Nucleus accumbens (tissue), 56 donors: ENCODE measurements around the gene CAT.

Source experiments
- DNase-seq, 56 donors: peaks; one replicate each; lab custom pipeline; 2025; lab: John Stamatoyannopoulos, UW

CAT gene

DNA sequence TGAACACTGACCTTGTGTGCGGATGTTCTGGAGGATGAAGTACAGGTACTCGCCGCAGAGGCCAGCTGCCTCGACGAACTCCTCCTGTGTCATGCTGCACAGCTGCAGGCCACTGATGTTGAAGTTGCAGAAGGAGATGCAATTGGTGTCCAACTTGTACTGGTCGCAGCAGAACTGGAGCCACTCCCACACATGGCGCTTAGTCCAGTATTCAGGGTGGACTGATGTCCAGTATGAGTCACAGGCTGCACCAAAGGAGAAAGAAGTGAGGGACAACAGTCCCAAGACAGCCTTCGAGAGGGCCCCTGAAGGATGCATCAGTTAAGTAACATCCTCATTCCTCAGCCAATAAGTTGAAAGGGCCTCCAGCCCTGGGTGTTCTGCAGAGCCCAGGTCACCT is 54.7 kb downstream of the CAT start:
- DNase-seq: no peak

DNA sequence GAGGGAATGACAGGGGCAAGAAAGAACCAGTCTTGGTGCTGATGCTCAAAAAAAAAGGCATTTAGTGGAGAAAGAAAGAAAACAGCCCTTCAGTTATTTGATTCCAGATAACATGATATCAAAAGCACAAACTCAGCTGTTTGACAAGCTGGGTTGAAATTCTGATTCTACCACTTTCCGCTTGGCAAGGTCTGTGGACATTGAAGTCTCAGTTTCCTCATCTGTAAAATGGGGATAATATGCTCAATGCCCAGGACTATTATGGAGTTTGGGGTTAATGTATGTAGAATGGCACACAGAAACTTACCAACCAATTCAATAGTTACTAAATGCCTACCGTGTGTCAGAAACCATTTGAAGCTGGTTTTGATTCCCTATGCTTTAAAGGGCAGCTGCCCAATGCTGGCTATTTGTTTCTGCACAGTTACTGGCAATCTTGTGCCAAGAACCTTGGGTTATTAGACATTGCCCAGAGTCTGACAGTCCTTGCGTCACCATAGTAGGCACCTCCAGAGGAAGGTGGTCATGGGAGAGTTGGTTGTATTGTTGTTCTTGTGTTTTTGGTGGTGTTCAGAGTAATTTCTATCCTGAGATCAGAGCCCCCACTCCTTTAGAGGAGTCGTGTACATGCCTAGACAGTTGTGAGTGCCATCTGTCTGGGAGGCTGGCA is 55.3 kb downstream of the CAT start:
- DNase-seq: no peak

DNA sequence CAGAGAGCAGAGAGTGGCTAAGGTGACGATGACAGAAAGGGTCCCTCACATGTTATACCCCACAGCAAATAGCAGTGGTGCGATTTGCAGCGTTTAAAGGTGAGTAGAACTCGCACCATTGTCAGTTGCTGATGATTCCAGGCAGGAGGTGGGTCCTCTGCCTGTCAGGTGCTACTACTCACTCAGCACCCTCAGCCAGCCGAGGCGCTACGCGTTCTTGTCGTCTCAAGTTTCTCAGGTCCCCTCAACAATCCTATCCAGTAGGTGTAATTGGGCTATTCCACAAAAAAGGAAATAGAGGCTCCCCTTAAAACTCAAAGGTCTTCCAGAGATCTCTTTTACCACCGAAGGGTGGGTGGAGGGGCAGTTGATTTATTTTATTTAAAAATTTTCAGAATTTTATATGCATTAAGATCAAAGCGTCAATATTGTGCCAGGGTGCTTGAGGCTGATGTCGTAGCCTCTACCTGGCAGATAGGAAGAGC is 56.5 kb downstream of the CAT start:
- no peak for DNase-seq

DNA sequence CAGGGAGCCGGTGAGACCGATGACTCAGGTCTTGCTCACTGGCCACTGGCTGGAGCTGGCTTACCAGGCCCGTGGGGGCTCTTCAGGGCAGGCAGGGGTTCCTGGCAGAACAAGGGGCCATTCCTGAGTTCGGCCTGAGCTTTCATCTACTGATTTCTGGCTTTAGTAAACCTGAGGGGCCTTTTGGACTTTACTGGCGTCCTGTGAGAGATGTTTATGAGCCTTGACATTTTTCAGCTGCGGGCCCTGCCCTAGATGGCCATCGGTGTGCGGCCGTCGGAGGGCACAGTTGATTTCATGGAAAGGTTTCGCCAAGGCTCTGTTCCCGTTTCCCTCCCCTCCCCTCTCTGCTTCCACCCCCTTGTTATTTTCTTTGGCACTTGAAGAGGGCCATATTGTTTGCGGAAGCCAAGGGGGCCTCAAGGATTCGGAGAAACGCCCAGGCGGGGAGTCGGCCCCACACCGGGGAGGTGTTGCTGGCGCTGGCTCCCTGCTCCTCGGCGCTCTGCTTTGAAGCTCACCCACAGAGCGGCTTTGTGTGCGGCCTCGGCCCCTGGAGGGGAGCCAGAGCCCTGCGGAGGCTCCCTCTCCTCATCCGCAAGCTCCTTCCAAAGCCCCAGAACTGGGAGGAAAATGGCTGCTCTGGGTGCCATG is 57.1 kb downstream of the CAT start:
- DNase-seq: no peak

DNA sequence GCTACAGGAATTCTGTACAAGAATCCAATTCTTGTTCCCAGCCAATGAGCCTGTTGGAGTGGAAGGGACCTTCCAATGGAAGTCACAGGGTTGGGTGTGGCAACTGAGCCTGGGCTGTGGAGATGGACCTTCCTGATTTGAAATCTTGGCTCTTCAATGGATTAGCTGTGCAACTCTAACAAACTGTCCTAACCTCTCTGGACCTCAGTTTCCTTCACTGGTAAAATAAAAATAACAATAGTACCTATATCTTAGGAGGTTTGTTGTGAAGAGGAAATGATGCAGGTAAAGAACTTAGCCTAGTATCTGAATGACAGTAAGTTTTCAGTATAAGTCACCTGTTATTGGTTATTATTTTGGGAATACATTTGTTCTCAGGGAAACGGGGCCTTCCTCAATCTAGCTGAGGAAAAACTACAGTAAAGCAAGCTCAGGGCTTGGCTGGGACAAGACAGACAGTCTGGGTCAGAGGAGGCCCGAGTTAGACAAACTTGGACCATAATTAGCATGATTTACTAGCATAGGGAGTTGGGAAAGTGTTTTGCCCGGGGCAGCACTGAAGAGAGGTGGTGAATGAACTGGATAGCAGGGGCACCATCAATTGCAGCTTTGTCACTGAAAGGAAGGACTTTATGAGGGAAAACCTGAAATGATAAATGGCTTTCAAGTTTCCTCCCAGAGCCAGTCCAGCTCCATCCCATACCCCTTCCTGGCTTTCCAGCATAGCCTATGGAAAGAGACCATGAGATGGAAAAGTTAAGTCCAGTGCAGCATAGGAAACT is 61.2 kb downstream of the CAT start:
- DNase-seq: no peak

DNA sequence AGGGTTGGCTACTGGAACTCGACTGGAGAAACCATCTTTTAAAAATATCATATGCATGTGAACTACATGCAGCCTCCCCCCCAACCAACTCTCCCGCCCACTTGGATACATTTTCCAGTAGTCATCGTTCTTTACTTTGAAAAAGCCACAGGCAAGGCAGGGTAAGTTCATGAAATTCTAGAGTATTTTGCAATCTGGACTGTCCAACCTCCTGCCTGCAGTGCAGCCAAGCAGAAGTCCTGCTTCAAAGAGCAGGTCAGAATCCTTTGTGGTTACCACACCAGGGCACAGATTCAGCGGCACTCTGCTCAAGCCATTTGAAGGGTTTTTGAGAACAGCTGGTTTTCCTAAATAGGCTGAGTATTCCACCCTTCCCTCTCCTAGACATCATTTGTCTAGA is 62.8 kb downstream of the CAT start:
- DNase-seq: no peak

DNA sequence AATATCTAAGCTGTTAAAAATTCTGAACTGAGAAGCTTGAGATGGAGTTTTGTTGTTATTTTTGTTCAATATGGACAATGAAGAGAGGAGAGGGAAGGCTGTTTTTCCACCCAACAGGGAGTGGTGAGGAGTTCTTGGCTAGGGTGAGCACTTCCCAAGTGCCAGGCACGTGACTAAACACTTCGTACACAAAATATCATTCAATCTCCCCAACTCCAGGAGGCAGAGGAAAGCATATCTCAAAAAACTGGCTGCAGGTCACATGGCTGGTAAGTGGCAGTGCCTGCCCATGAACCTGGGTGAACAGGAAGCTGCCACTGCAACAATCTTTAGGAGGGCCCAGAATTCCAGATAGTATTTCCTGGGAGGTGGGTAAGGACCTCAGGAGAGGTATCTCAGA is 63.2 kb downstream of the CAT start:
- no peak for DNase-seq

DNA sequence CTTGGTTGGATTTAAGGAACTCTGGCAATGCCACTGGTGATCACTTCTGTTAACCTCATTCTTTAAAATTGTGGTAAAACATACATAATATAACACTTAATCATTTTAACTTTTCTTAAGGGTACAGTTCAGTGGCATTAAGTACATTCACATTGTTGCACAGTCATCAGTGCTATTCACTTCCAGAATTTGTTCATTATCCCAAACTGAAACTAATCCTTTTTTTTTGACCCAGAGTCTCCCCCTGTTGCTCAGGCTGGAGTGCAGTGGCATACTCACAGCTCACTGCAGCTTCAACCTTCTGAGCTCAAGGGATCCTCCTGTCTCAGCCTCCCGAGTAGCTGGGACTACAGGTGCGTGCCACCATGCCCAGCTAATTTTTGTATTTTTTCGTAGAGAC is 64.2 kb downstream of the CAT start:
- no peak for DNase-seq

DNA sequence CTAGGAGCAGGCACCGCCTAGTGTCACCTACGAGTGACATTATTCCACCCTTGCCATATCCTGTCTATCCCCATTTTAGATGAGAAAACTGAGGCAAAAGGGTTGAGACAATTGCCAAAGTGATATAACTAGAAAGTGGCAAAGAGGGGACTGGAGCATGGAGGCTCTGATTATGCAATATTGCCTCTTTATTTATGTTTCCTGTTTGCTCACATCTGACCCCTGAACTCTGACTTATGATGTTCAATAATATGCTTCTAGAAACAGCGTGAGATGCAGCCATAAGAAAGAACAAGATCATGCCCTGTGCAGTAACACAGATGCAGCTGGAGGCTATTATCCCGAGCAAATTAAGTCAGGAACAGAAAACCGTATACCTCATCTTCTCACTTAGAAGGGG is 67.1 kb downstream of the CAT start:
- no peak for DNase-seq

DNA sequence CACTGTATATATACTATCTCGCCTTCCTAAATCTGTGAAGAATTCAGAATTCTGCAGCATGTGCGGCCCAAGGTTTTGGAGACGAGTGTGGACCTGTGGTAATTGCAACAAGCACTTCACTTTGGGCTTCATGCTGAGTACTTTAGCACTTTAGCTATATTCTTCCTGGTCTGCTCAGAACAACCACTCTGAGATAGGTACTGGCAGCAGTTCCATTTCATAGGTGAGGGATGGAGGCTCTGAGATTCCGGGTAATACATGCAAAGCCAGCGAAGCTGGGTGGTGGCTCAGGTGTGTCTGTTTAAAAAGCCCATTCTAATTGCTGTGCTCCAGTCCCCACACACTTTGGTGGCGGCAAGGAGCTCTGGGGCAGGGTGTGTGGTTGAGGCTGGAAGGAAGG is 68.4 kb downstream of the CAT start:
- no peak for DNase-seq

DNA sequence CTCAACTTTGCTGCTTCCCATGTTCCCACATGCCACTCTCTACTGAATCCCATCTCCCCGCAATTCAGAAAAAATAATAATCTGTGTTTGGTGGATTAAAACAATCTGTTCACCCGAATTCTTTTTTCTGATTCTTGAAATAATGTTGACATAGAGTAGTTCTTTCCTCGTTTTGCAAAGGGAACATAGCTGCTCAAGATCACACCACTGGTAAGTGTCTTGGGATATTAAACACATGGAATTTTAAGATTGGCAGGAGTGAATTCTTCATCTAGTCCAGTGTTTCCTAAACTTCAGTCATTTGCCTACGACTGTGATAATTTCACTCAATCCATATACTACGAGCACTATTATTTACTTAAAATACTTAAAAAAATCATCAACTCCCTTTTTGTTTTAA is 68.9 kb downstream of the CAT start:
- no peak for DNase-seq

DNA sequence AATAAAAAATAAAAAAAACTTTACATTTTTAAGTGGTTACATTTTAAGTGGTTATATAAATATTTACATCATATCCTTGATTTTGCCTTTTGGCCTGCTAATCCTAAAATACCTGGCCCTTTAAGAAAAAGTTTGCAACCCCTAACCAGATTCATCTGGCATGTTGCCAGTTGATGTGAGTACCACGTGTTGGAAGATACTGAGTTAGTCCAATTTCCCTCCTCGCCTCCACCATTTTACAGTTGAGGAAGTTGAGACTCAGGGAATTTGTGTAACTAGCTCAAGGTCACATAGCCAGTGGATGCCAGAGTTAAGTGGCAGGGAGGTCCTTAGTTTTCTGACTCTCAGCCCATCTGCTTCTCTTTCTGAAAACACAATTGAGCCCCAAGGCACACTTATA is 69.8 kb downstream of the CAT start:
- DNase-seq: no peak

DNA sequence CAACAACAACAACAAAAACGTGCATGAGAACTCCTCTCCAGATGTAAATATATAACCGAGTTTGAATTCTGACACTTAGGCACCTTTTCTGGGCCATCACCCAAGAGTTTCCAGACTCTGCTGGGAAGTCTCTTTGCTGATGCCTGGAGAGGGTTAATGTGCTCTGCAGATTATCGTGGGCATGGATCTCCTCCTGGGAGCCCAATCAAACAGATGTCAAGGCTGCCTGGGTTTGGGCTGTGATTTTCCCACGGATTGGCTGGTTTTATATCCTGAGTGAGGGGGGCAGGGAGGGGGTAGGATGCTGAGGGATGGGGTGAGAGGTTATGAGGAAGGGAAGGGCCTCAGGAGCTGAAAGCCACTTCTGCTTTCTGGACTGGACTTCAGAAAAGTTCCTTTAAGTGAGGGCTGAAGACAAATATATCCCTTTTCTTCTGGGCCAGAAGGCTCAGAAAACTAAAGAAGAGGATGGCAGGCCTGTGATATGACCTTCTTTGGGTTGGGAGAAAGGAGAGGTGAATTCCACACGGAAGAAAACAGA is 70.7 kb downstream of the CAT start:
- DNase-seq: no peak

DNA sequence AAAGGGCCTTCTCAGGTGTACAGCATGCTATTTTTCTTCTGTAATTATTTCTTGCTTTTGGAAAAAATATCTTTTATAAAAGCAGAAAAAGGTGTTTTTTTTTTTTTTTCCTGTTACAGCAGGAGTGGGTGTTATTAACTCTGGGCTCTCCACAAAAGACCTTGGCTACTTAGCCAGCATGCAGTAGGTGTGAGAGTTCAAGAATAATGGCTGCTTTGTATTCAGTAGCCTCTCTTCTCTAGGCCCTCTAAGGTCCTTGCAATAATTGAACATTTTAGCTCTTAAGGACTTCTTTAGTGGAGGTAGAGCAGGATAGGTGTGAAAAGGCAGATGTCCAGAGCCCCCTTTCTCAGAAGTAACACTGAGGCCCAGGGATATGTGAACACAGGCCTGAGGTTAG is 71.5 kb downstream of the CAT start:
- no peak for DNase-seq

DNA sequence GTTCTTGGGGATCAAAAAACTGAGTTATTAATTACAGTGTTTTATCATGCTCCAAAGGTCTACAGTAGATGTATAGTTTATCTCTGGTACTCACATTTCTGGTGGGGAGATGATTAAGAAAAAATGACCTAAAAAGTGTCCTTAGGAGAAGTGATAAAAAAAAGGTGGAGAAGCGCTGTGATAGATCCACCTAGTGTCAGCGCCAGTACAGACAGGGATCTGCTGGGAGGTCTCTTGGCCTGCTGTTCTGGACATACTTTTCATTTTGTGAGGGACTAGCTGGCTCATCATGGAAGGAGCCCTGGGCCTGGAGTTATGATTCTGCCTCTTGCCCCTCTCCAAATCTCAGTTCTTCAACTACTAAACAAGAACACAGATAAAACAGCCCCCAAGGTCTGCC is 71.9 kb downstream of the CAT start:
- no peak for DNase-seq

DNA sequence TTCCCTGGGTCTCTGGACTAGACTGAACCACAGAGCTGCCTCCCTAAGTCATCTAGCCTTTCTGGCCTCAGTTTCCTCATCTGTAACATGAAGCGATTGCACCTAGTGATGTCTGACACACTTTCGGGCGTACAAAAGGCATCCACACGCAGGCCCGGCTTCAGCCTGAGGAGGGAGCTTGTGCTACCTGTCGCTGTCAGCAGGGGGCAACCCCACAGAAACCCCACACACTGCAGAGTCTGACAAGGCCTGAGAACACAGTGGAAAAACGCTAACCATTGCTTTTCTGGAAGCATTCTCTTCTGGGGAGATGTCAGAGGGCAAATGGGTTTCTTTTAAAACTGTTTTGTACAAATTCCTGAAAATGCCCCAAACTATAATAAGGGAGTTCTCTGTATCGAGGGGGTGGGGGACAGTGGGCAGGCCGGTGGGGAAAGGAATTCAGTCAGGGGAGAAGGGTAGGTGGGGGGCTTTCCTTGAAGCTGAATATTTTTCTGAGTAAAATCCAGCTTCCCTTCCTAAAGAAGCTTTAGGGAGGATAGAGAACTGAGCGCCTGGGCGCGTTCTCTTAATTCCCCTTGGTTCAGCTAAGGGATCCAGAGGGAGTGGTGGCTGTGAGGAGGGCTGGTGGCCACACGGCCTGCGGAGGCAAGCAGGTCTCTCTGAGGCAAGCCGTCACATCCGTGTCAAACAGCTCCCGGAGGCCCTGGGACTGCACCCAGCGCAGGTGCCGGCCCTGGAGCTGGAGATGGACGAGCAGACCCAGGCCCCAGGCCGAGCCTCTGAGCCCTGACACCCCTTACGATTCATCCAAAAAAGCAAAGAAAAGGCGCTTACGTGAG is 74.3 kb downstream of the CAT start:
- peak in 42 of 56 donors; percentile 2 to 68 (median 19) for DNase-seq

DNA sequence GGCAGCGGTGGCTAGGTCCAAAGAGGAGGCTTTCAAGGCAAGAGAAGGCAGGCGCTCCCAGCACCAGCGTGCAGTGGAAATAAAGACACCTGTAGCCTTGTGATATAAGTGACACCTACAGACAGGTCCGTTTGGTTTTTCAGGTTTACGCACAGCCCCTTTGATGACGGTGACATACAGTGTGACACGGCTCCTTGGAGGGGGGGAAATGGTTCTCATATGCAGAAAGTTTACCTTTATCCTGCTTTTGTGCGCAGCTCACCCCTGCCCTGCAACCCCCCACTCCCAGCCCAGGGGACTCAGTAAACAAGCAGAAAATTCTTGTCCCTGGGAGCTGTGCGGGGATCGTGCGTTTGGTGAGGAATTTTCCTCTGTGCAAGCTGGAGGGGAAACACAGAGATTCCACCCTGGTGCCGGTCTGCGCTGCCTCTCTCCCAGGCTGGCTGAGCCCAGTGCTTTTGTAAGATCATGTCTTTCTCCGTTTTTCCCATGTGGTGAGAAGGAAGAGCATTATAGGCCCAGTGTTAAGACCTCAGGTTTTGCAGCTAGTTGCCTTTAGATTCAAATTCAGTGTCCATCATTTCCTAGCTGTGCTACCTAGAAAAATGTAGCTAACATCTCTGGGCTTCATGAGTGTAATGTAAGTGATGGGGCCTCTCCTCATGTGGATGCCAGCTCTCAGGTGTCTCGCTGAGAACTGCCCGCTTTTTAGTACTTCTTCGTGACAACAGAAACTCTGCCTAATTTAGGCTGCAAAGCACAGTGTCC is 75.1 kb downstream of the CAT start, which contains the start of gene ELF5:
Gene ELF5, minus strand, starts transcription at position 113 of the 768 bp plus-strand sequence. CDS start 8,045 bp downstream, outside the sequence.
- DNase-seq: no peak

DNA sequence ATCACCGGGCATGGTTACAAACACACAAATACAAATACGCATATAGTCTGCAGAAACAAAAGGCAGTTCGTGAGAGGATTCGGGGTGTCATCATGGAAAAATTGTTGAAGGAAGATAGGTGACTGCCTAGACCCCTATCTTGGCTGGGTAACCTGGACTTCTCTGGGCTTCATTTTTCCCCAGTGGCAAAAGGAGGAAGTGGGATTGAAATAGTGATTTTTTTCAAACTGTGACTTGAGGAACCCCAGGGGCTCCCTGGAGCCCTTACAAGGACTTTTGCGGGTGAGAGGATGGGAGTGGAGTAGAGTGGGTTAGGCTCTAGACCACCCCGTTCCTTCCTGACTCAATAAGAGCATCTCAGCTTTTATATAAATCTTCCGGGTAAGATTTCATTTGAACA is 75.9 kb downstream of the CAT start:
- DNase-seq: no peak

DNA sequence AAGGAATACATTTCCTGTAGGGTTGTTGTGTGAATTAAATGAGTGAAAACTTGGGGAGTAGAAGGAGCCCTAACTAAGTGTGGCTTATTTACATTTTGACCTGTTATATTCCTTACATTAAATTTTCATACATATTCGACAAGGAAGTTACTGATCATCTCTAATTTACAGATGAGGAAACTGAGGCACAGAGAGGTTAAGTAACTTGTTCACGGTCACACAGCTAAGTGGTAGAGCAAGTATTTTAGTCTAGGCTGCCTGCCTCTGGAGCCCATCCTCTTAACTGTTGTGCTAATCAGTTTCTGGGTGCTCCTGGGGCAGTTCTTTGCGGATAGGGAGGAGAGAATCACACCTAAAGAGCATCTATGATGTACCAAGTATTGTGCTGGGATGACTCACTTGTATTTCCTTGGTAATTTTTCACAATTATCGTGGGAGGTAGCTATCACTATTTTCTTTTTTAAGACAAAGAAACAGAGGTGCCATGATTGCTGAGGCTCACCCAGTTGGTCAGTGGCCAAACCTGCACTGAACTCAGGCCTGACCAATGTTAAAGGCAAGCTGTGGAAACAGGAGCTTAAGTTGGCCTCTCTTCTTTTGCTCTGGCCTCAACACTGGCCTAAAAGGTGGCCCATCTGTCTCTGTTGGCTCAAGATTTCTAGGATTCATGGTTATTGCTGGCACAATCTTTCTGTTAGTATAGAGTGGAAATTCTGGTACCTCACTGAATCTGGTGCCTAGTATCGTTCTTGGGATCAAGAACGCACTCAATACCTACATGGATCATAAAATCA is 77.7 kb downstream of the CAT start:
- DNase-seq: no peak
